Fibroblast of villous mesenchyme (primary cell): ENCODE data around the gene PYM1. TPM values are rescaled to one million over a fixed set of nuclear protein-coding genes. Genes with fewer than 3 reads are reported as not detected.
"Not testable (repeated sequence)": the region's sequence is repeated elsewhere in the genome, so short reads cannot be mapped to it uniquely, and the experiment has no call there.

Source experiments
- DNase-seq: peaks from one replicate; pipeline ENCODE4 v3.0.0-alpha.2; 2010; ENCODE audit warnings: low read depth
- H3K4me3 ChIP-seq: 2 replicates; pipeline ENCODE4 v1.5.1; 2011; ENCODE audit warnings: low read depth, mild to moderate bottlenecking, low read length
- CTCF ChIP-seq: IDR thresholded peaks from 2 replicates; pipeline ENCODE4 v1.5.1; 2012; ENCODE audit warnings: low read depth, mild to moderate bottlenecking, low read length; ENCODE audit not compliant: insufficient read depth
- total RNA-seq: library from RNA; depleted of rRNA; stranded (reverse); fragments of >200 nt; gene quantifications from 2 replicates; pipeline ENCODE4 v1.2.3, GENCODE V29; 2012

The PYM1 gene
- total RNA-seq, 1 donor, result 32.8 TPM

DNA sequence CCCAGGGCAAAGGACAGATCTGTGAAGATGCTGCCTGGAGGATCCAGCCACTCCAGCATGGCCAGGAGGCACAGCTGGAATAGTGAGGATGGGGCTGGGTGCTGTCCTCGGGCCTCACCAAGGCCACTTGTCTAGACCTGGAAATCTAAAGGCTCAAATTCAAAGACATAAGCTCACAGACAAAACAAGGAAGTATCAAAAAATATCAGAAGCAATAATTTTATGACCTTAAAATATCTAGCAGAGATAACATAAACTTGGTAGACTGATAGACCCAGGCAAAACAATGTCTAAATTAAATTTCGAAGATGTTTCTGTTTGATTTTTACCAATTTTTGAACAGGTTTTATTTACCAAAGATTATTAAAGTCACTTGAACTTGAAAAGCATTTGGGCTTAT is 62.4 kb downstream of the PYM1 start:
- TF ChIP-seq CTCF, result no peak
- no peak overlapping the region for H3K4me3 ChIP-seq
- no peak for DNase-seq

DNA sequence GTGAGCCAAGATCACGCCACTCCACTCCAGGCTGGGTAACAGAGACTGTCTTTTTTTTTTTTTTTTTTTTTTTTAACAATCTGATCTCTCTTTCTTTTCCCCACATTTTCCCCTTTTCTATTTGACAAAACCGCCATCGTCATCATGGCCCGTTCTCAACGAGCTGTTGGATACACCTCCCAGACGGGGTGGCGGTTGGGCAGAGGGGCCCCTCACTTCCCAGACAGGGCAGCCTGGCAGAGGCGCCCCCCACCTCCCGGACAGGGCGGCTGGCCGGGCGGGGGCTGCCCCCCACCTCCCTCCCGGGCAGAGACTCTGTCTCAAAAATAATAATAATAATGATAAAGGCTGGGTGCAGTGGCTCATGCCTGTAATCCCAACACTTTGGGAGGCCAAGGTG is 64.8 kb downstream of the PYM1 start:
- not testable (repeated sequence) for H3K4me3 ChIP-seq, DNase-seq

GRCh38 chr12:55862286-55862685 is 65.4 kb downstream of the PYM1 start:
- TF ChIP-seq CTCF, result no peak
- no peak for DNase-seq
- H3K4me3 ChIP-seq, result no peak overlapping the region

- H3K4me3 ChIP-seq, result no peak overlapping the region
- TF ChIP-seq CTCF, result no peak
- DNase-seq, result no peak
Measured at GRCh38 chr12:55861871-55862270, 65.8 kb downstream of the PYM1 start.

DNA sequence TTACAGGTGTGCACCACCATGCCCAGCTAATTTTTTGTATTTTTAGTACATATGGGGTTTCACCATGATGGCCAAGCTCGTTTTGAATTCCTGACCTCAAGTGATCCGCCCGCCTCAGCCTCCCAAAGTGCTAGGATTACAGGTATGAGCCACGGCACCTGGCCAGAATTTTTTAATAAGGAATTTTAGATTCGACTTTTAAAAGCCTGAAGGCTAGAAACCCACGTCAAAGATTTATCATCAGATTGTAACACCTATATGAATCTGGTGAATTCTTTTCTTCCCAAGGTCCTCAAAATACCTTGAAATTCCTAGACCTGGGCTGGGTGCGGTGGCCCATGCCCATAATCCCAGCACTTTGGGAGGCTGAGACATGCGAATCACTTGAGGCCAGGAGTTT is 66.3 kb downstream of the PYM1 start:
- H3K4me3 ChIP-seq, result no peak overlapping the region
- DNase-seq, result no peak
- TF ChIP-seq CTCF, result no peak

- DNase-seq, result no peak
- no peak for TF ChIP-seq CTCF
Measured at GRCh38 chr12:55852740-55853139, 75.0 kb downstream of the PYM1 start.

More at GRCh38 chr12:55852740-55853139, 75.0 kb downstream of the PYM1 start:
- H3K4me3 ChIP-seq, result no peak overlapping the region

Other genes with a start within 250 kb of the PYM1 start
- 1.3 TPM in 2 replicates for gene ITGA7, start 220.0 kb downstream of the PYM1 start, total RNA-seq
- gene BLOC1S1, start 211.8 kb downstream of the PYM1 start, total RNA-seq, result 36.3 and 54.4 TPM in 2 replicates
- 3.9 and 6.0 TPM in 2 replicates for gene RDH5, start 207.5 kb downstream of the PYM1 start, total RNA-seq
- gene CD63, start 198.9 kb downstream of the PYM1 start, total RNA-seq, result 2,280 and 2,284 TPM in 2 replicates
- 3.9 and 6.5 TPM in 2 replicates for gene GDF11, start 184.8 kb downstream of the PYM1 start, total RNA-seq
- gene SARNP, start 110.2 kb downstream of the PYM1 start, total RNA-seq, result 86.7 and 94.6 TPM in 2 replicates
- 18.0 and 21.6 TPM in 2 replicates for gene ORMDL2, start 109.9 kb downstream of the PYM1 start, total RNA-seq
- gene DNAJC14, start 98.3 kb downstream of the PYM1 start, total RNA-seq, result 31.2 and 48.4 TPM in 2 replicates
- gene MMP19, start 85.0 kb downstream of the PYM1 start, total RNA-seq, result 9.1 and 9.7 TPM in 2 replicates
- 34.8 and 45.8 TPM in 2 replicates for gene DGKA, start 3.3 kb upstream of the PYM1 start, total RNA-seq
- 1.3 TPM in 2 replicates for gene PMEL, start 38.1 kb upstream of the PYM1 start, total RNA-seq
- 32.2 and 51.4 TPM in 2 replicates for gene CDK2, start 38.9 kb upstream of the PYM1 start, total RNA-seq
- 70.9 and 111 TPM in 2 replicates for gene RAB5B, start 46.2 kb upstream of the PYM1 start, total RNA-seq
- gene SUOX, start 69.4 kb upstream of the PYM1 start, total RNA-seq, result 13.5 and 17.3 TPM in 2 replicates
- 1.3 and 3.5 TPM in 2 replicates for gene IKZF4, start 93.1 kb upstream of the PYM1 start, total RNA-seq
- 197 and 313 TPM in 2 replicates for gene RPS26, start 114.0 kb upstream of the PYM1 start, total RNA-seq
- gene ERBB3, start 152.3 kb upstream of the PYM1 start, total RNA-seq, result 0.32 and 1.7 TPM in 2 replicates
- gene PA2G4, start 176.7 kb upstream of the PYM1 start, total RNA-seq, result 119 and 158 TPM in 2 replicates
- gene RPL41, start 188.7 kb upstream of the PYM1 start, total RNA-seq, result 1,700 and 3,242 TPM in 2 replicates
- 3.9 and 4.3 TPM in 2 replicates for gene ZC3H10, start 190.4 kb upstream of the PYM1 start, total RNA-seq
- gene ESYT1, start 200.4 kb upstream of the PYM1 start, total RNA-seq, result 300 and 327 TPM in 2 replicates
- gene MYL6B, start 224.7 kb upstream of the PYM1 start, total RNA-seq, result 68.2 and 70.9 TPM in 2 replicates
- 2,015 and 2,412 TPM in 2 replicates for gene MYL6, start 230.5 kb upstream of the PYM1 start, total RNA-seq